Gastroesophageal sphincter (tissue), 3 donors: ENCODE data around the gene RPTOR.

ENCODE experiments used
- CTCF ChIP-seq, 4 experiments: fragments of 200-600 bp in 2 of 4; fragments of 450-650 bp in 2 of 4; sonication (generic) in 1 of 4; IDR thresholded peaks; one replicate each; pipeline ENCODE4 v1.5.1; 2017 to 2019; ENCODE audit warnings: antibody characterized with exemption in 4 of 4, mild to moderate bottlenecking in 2 of 4, moderate library complexity in 2 of 4
- EP300 ChIP-seq: sonication (generic); formaldehyde crosslinking; IDR thresholded peaks from one replicate; pipeline ENCODE4 v1.6.1; 2017; ENCODE audit warnings: antibody characterized with exemption, mild to moderate bottlenecking
- POLR2A ChIP-seq, 2 donors: fragments of 450-650 bp; IDR thresholded peaks; one replicate each; pipeline ENCODE4 v1.6.1; 2017; ENCODE audit warnings: antibody characterized with exemption in 2 of 2, mild to moderate bottlenecking in 2 of 2, moderate library complexity in 1 of 2

- TF ChIP-seq POLR2A (IDR thresholded peaks at IDR 0.05) (no peak), CTCF (IDR thresholded peaks at IDR 0.05) (no peak), EP300 (no peak)
These were observed 26.2 kb upstream of the RPTOR start for GRCh38 chr17:80518392-80518791.
